Measurements from ENCODE around the gene EPS8L1.

Gene EPS8L1

DNA sequence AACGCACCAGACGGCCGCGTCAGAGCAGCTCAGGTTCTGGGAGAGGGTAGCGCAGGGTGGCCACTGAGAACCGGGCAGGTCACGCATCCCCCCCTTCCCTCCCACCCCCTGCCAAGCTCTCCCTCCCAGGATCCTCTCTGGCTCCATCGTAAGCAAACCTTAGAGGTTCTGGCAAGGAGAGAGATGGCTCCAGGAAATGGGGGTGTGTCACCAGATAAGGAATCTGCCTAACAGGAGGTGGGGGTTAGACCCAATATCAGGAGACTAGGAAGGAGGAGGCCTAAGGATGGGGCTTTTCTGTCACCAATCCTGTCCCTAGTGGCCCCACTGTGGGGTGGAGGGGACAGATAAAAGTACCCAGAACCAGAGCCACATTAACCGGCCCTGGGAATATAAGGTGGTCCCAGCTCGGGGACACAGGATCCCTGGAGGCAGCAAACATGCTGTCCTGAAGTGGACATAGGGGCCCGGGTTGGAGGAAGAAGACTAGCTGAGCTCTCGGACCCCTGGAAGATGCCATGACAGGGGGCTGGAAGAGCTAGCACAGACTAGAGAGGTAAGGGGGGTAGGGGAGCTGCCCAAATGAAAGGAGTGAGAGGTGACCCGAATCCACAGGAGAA lies 39.9 kb downstream of the EPS8L1 start:
- DNase-seq = no peak
- no peaks in the 10 kb centered on the region for H3K27me3 ChIP-seq (replicated peaks; ENCODE audit: control insufficient read depth, insufficient read depth, low read length, poor library complexity, severe bottlenecking)
- H3K36me3 ChIP-seq (ENCODE audit: control insufficient read depth, insufficient read depth, low read length) = peaks cover 17% of the 10 kb centered on the region
- peaks cover 22% of the 10 kb centered on the region for H3K4me1 ChIP-seq (ENCODE audit: control insufficient read depth, insufficient read depth, low read length, poor library complexity, severe bottlenecking)
- peak overlapping the region; percentile 71 for H3K27ac ChIP-seq (ENCODE audit: insufficient read depth, low read length, poor library complexity, severe bottlenecking)
- H3K4me3 ChIP-seq (ENCODE audit: insufficient read depth, low read depth, low read length, poor library complexity, severe bottlenecking) = peak overlapping the region; percentile 70
- no peaks in the 10 kb centered on the region for H3K9me3 ChIP-seq (ENCODE audit: control insufficient read depth, low read length)

DNA sequence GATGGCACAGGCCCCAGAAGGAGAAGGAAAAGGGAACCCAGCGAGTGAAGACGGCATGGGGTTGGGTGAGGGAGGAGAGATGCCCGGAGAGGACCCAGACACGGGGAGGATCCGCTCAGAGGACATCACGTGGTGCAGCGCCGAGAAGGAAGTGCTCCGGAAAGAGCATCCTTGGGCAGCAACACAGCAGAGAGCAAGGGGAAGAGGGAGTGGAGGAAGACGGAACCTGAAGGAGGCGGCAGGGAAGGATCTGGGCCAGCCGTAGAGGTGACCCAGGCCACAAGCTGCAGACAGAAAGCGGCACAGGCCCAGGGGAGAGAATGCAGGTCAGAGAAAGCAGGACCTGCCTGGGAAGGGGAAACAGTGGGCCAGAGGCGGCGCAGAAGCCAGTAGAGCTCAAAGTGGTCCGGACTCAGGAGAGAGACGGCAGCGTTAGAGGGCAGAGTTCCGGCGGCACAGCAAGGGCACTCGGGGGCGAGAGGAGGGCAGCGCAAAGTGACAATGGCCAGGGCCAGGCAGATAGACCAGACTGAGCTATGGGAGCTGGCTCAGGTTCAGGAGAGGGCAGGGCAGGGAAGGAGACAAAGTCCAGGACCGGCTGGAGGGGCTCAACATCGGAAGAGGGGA lies 40.7 kb downstream of the EPS8L1 start:
- peak overlapping the region; percentile 71 for H3K27ac ChIP-seq (ENCODE audit: insufficient read depth, low read length, poor library complexity, severe bottlenecking)
- peak overlapping the region; percentile 70 for H3K4me3 ChIP-seq (ENCODE audit: insufficient read depth, low read depth, low read length, poor library complexity, severe bottlenecking)
- peaks cover 22% of the 10 kb centered on the region for H3K4me1 ChIP-seq (ENCODE audit: control insufficient read depth, insufficient read depth, low read length, poor library complexity, severe bottlenecking)
- H3K9me3 ChIP-seq (ENCODE audit: control insufficient read depth, low read length) = no peaks in the 10 kb centered on the region
- DNase-seq = peak; percentile 17 to 51 (median 25)
- H3K36me3 ChIP-seq (ENCODE audit: control insufficient read depth, insufficient read depth, low read length) = peaks cover 15% of the 10 kb centered on the region
- no peaks in the 10 kb centered on the region for H3K27me3 ChIP-seq (replicated peaks; ENCODE audit: control insufficient read depth, insufficient read depth, low read length, poor library complexity, severe bottlenecking)

DNA sequence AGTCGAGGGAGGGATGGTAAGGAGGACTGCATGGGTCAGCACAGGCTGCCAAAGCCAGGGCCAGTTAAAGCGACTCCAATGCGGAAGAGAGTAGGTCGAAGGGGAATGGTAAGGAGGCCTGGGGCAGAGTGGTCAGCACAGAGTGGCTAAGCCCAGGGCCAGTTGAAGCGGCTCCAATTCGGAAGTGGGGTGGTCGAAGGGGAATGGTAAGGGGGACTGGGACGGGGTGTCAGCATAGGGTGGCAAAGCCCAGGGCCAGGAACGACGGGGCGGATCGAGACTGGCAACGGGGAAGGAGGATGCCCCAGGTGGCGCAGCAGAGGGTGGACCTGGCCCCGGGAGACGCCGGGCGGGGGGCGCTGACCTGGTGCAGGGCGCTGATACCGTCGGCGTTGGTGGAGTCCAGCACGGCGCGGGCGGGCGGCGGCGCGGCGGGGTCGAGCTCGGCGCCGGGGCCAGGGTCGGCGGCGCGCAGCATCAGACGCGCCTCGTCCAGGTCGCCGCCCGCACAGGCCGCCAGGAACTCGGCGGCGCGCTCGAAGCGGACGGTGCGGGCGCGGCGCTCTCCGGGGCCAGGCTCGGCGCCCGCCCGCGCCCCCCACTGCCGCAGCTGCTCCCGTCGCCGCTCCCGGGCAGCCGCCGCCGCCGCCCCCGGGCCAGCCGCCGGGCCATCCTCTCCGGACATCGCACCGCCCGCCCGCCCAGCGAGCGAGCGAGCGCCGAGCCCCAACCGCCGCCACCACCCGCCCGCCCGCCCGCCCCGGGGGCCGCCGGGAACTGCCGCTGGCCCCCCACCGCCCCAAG lies 41.4 kb downstream of the EPS8L1 start, which contains the start of gene PPP1R12C:
Gene PPP1R12C, minus strand, starts transcription at position 779 of the 804 bp plus-strand sequence. Its CDS starts 94 bp downstream, at position 685.
- DNase-seq = no peak
- Histone ChIP-seq H3K4me3 (ENCODE audit: insufficient read depth, low read depth, low read length, poor library complexity, severe bottlenecking) (peak within 1 kb of the TSS; percentile 71), H3K36me3 (ENCODE audit: control insufficient read depth, insufficient read depth, low read length) (peaks cover 13% of the 10 kb centered on the region), H3K27me3 (replicated peaks; ENCODE audit: control insufficient read depth, insufficient read depth, low read length, poor library complexity, severe bottlenecking) (no peaks in the 10 kb centered on the region), H3K9me3 (ENCODE audit: control insufficient read depth, low read length) (no peaks in the 10 kb centered on the region), H3K27ac (ENCODE audit: insufficient read depth, low read length, poor library complexity, severe bottlenecking) (peak within 1 kb of the TSS; percentile 71), H3K4me1 (ENCODE audit: control insufficient read depth, insufficient read depth, low read length, poor library complexity, severe bottlenecking) (peaks cover 22% of the 10 kb centered on the region)

DNA sequence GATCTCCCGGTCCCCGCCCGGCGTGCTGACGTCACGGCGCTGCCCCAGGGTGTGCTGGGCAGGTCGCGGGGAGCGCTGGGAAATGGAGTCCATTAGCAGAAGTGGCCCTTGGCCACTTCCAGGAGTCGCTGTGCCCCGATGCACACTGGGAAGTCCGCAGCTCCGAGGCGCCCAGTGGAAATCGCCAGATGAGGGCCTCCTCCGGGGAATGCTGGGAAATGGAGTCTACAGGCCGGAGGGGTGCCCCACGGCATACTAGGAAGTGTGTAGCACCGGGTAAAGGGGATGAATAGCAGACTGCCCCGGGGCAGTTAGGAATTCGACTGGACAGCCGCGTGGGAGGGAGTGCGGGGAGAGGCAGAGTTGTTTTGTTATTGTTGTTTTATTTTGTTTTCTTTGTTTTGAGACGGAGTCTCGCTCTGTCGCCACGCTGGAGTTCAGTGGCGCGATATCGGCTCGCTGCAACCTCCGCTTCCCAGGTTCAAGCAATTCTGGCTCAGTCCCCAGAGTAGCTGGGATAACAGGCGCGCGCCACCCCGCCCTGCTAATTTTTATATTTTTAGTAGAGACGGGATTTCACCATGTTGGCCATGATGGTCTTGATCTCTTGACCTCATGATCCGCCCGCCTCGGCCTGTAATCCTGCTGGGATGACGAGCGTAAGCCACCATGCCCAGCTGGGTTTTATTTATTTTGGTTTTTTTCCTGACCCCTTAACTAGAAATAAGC lies 42.2 kb downstream of the EPS8L1 start:
- Histone ChIP-seq H3K4me3 (ENCODE audit: insufficient read depth, low read depth, low read length, poor library complexity, severe bottlenecking) (peak overlapping the region; percentile 71), H3K4me1 (ENCODE audit: control insufficient read depth, insufficient read depth, low read length, poor library complexity, severe bottlenecking) (peaks cover 22% of the 10 kb centered on the region), H3K9me3 (ENCODE audit: control insufficient read depth, low read length) (no peaks in the 10 kb centered on the region), H3K36me3 (ENCODE audit: control insufficient read depth, insufficient read depth, low read length) (peaks cover 6% of the 10 kb centered on the region), H3K27ac (ENCODE audit: insufficient read depth, low read length, poor library complexity, severe bottlenecking) (peak overlapping the region; percentile 63), H3K27me3 (replicated peaks; ENCODE audit: control insufficient read depth, insufficient read depth, low read length, poor library complexity, severe bottlenecking) (no peaks in the 10 kb centered on the region)
- DNase-seq = peak; percentile 94 to 96 (median 94)

DNA sequence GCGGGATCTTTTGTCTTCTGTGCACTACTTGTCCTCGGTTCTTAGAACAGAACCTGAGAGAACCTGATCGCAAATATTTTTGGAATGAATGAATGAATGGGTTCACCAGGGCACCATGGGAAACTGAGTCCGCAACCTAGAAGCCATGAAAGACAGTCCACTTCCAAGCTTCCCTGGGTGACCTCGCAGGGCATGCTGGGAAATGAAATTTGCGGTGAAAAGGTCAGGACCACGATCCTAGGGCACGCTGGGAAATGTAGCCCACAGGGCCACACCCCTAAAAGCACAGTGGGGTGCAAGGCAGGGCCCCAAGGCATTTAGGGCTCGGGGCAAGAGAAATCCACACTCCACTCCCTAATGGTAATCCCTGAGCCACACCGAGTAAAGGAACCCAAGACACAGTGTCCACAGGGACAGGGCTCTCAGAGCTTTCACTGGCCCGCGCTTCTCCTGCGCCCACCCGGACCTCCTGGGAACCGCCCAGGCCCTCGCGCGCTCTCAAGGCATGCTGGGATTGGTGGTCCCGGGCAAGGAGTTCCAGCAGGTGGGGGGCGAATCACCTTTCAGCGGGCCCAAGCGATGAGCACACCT lies 42.8 kb downstream of the EPS8L1 start:
- Histone ChIP-seq H3K9me3 (ENCODE audit: control insufficient read depth, low read length) (no peaks in the 10 kb centered on the region), H3K27me3 (replicated peaks; ENCODE audit: control insufficient read depth, insufficient read depth, low read length, poor library complexity, severe bottlenecking) (no peaks in the 10 kb centered on the region), H3K36me3 (ENCODE audit: control insufficient read depth, insufficient read depth, low read length) (peaks cover under 1% of the 10 kb centered on the region), H3K4me1 (ENCODE audit: control insufficient read depth, insufficient read depth, low read length, poor library complexity, severe bottlenecking) (peaks cover 22% of the 10 kb centered on the region), H3K27ac (ENCODE audit: insufficient read depth, low read length, poor library complexity, severe bottlenecking) (no peak overlapping the region), H3K4me3 (ENCODE audit: insufficient read depth, low read depth, low read length, poor library complexity, severe bottlenecking) (peak overlapping the region; percentile 71)
- DNase-seq = no peak

DNA sequence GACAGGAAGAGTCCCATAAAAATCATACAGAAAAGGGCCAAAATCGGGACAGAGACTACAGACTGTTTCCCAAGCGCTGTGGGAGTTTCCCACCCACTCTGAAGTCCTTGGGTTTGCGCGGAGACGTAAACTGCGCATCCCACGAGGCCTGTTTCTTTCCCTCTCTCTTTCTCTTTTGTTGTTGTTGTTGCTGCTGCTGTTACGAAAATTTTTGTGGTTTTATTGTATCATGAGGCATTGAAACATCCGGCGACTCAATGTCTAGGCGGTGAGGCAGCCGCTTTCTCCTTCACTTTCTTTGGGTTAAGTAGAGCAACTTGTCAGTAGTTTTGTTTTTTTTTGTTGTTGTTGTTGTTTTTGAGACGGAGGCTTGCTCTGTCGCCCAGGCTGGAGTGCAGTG lies 43.4 kb downstream of the EPS8L1 start:
- no peak for DNase-seq
- Histone ChIP-seq H3K27ac (ENCODE audit: insufficient read depth, low read length, poor library complexity, severe bottlenecking) (no peak overlapping the region), H3K36me3 (ENCODE audit: control insufficient read depth, insufficient read depth, low read length) (no peaks in the 10 kb centered on the region), H3K4me3 (ENCODE audit: insufficient read depth, low read depth, low read length, poor library complexity, severe bottlenecking) (no peak overlapping the region), H3K4me1 (ENCODE audit: control insufficient read depth, insufficient read depth, low read length, poor library complexity, severe bottlenecking) (peaks cover 22% of the 10 kb centered on the region), H3K27me3 (replicated peaks; ENCODE audit: control insufficient read depth, insufficient read depth, low read length, poor library complexity, severe bottlenecking) (no peaks in the 10 kb centered on the region), H3K9me3 (ENCODE audit: control insufficient read depth, low read length) (no peaks in the 10 kb centered on the region)

DNA sequence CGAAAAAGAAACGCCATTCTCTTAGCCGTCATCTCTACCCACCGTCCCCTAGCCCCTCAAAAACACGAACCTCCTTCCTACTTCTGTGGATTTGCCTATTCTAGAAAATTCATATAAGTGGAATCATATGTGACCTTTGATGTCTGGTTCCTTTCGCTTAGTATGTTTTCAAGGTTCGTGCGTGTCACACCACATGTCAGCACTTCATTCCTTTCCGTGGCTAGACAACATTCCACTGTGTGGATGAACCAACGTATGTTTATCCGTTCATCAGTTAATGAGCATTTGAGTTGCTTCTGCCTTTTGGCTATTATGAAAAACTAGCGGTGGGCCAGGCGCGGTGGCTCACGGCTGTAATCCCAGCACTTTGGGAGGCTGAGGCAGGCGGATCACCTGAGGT lies 55.8 kb downstream of the EPS8L1 start:
- Histone ChIP-seq H3K4me1 (ENCODE audit: control insufficient read depth, insufficient read depth, low read length, poor library complexity, severe bottlenecking) (no peaks in the 10 kb centered on the region), H3K27me3 (replicated peaks; ENCODE audit: control insufficient read depth, insufficient read depth, low read length, poor library complexity, severe bottlenecking) (no peaks in the 10 kb centered on the region), H3K4me3 (ENCODE audit: insufficient read depth, low read depth, low read length, poor library complexity, severe bottlenecking) (no peak overlapping the region), H3K9me3 (ENCODE audit: control insufficient read depth, low read length) (no peaks in the 10 kb centered on the region), H3K27ac (ENCODE audit: insufficient read depth, low read length, poor library complexity, severe bottlenecking) (no peak overlapping the region), H3K36me3 (ENCODE audit: control insufficient read depth, insufficient read depth, low read length) (no peaks in the 10 kb centered on the region)
- no peak for DNase-seq

DNA sequence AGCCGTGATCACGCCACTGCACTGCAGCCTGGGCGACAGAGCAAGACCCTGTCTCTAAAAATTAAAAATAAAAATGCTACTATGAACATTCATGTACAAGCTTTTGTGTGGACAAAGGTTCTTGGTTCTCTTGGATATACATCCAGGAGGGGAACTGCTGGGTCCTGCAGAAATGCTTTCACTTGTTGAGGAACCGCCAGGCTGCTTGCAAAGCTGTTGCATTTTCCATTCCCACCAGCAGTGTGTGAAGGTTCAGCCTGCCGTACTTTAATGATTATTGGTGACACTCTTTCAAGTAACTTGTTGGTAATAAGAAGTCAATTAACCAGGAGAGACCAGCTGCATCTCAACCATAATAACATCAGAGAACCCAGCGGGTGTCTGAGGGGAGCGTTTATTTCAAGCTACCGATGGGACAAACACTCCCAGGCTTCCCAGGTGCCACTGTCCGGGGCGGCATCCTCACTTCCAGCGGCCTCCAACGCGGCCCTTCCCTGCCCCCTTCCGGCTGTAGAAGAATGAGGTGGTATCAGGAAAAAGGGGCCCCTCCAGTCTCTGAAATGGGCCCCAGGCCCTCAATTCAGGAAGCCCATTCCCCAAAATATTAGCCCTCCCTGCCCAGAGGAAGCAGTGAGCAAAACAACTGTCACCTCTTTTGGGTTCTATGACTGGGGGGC lies 56.9 kb downstream of the EPS8L1 start:
- H3K27ac ChIP-seq (ENCODE audit: insufficient read depth, low read length, poor library complexity, severe bottlenecking) = no peak overlapping the region

More for the DNA sequence above, 56.9 kb downstream of the EPS8L1 start:
- Histone ChIP-seq H3K9me3 (ENCODE audit: control insufficient read depth, low read length) (no peaks in the 10 kb centered on the region), H3K4me1 (ENCODE audit: control insufficient read depth, insufficient read depth, low read length, poor library complexity, severe bottlenecking) (no peaks in the 10 kb centered on the region), H3K36me3 (ENCODE audit: control insufficient read depth, insufficient read depth, low read length) (no peaks in the 10 kb centered on the region), H3K4me3 (ENCODE audit: insufficient read depth, low read depth, low read length, poor library complexity, severe bottlenecking) (no peak overlapping the region), H3K27me3 (replicated peaks; ENCODE audit: control insufficient read depth, insufficient read depth, low read length, poor library complexity, severe bottlenecking) (no peaks in the 10 kb centered on the region)
- DNase-seq = no peak

All from effector memory CD4-positive, alpha-beta T cell (primary cell).